Endothelial cell of umbilical vein (primary cell): Measurements from ENCODE around the gene CHCHD3. TPM values are rescaled to one million over a fixed set of nuclear protein-coding genes. Genes with fewer than 3 reads are reported as not detected.

Experiments
- BruUV-seq: library from RNA; stranded (reverse); fragments of 400-500 nt; replicated peaks from 2 replicates; lab custom pipeline; 2021; lab: Mats Ljungman, UMichigan
- CTCF ChIA-PET: fragments of 300-600, 350-600 bp; sonication (Branson Sonifier 250); formaldehyde crosslinking; loops from one replicate; lab custom pipeline; 2021; ENCODE audit warnings: antibody characterized with exemption, inconsistent platforms; lab: Charles Lee
- POLR2A ChIA-PET: fragments of 300-600, 350-600 bp; sonication (Branson Sonifier 250); formaldehyde crosslinking; loops from one replicate; lab custom pipeline; 2021; ENCODE audit warnings: antibody characterized with exemption, inconsistent platforms; lab: Charles Lee
- DNase-seq: peaks from one replicate; pipeline ENCODE4 v3.0.0-alpha.2; 2011; ENCODE audit warnings: low read depth, low spot score
- FAIRE-seq: peaks from 2 replicates; lab custom pipeline; 2011; peaks lifted over from hg19 to GRCh38; lab: Jason Lieb, UNC
- H2AFZ ChIP-seq: 2 replicates; pipeline ENCODE4 v1.6.0; 2012; ENCODE audit warnings: low read depth, low read length, control low read depth, inconsistent platforms
- H3K27ac ChIP-seq: 2 replicates; pipeline ENCODE4 v1.5.1; 2011; ENCODE audit warnings: low read depth, mild to moderate bottlenecking, control low read depth, low read length, moderate library complexity; ENCODE audit not compliant: insufficient read depth
- H3K27me3 ChIP-seq, 2 experiments: 2 replicates each; pipeline versions ENCODE4 v1.6.0 to v1.6.1; 2011; ENCODE audit warnings: low read length in 2 of 2, mixed read lengths in 1 of 2; ENCODE audit not compliant: control insufficient read depth in 2 of 2, insufficient read depth in 2 of 2
- H3K36me3 ChIP-seq, 2 experiments: 2 replicates in 1 of 2; 3 replicates in 1 of 2; pipeline ENCODE4 v1.5.1; 2011; ENCODE audit warnings: low read length in 2 of 2, mild to moderate bottlenecking in 1 of 2, moderate library complexity in 1 of 2; ENCODE audit not compliant: control insufficient read depth in 2 of 2, insufficient read depth in 2 of 2; ENCODE audit errors: extremely low read depth in 1 of 2
- H3K4me1 ChIP-seq: 3 replicates; pipeline ENCODE4 v1.5.1; 2011; ENCODE audit warnings: mild to moderate bottlenecking, low read length; ENCODE audit not compliant: control insufficient read depth, insufficient read depth; ENCODE audit errors: extremely low read depth
- H3K4me2 ChIP-seq: 2 replicates; pipeline ENCODE4 v1.6.1; 2011; ENCODE audit warnings: low read length, control low read depth, mixed read lengths; ENCODE audit not compliant: insufficient read depth
- H3K4me3 ChIP-seq, 3 experiments: fragments of 200-600 bp in 1 of 3; sonication (generic), shearing (Covaris generic) in 1 of 3; replicated peaks in 1 of 3; 2 replicates each; pipeline ENCODE4 v1.5.1; 2011 to 2016; ENCODE audit warnings: control low read depth in 3 of 3, low read length in 3 of 3, mild to moderate bottlenecking in 2 of 3, inconsistent platforms in 1 of 3, low read depth in 1 of 3, moderate library complexity in 1 of 3; ENCODE audit not compliant: insufficient read depth in 1 of 3
- H3K79me2 ChIP-seq: 2 replicates; pipeline ENCODE4 v1.6.0; 2012; ENCODE audit warnings: low read length, inconsistent platforms; ENCODE audit not compliant: control insufficient read depth, insufficient read depth
- H3K9ac ChIP-seq: replicated peaks from 2 replicates; pipeline ENCODE3; 2011; ENCODE audit warnings: low read length, control low read depth; ENCODE audit not compliant: insufficient read depth; ENCODE audit errors: extremely low read depth
- H3K9me1 ChIP-seq: replicated peaks from 3 replicates; pipeline ENCODE4 v1.6.0; 2011; ENCODE audit warnings: mild to moderate bottlenecking, low read length; ENCODE audit not compliant: control insufficient read depth, insufficient read depth; ENCODE audit errors: extremely low read depth
- H3K9me3 ChIP-seq: replicated peaks from 2 replicates; pipeline ENCODE4 v1.5.1; 2012; ENCODE audit warnings: low read length, inconsistent platforms; ENCODE audit not compliant: control insufficient read depth, insufficient read depth
- H4K20me1 ChIP-seq: replicated peaks from 2 replicates; pipeline ENCODE3; 2011; ENCODE audit warnings: mild to moderate bottlenecking, low read length; ENCODE audit not compliant: control insufficient read depth, insufficient read depth; ENCODE audit errors: extremely low read depth
- EZH2 ChIP-seq: IDR thresholded peaks from 2 replicates; pipeline ENCODE4 v1.6.1; 2012; ENCODE audit warnings: borderline replicate concordance, low read depth, mild to moderate bottlenecking, moderate library complexity, low read length, inconsistent platforms; ENCODE audit not compliant: severe bottlenecking
- FOS ChIP-seq: IDR thresholded peaks from 2 replicates; pipeline ENCODE4 v1.6.1; 2011; ENCODE audit warnings: mild to moderate bottlenecking, low read length, moderate library complexity, borderline replicate concordance; ENCODE audit not compliant: insufficient read depth
- GATA2 ChIP-seq: IDR thresholded peaks from 2 replicates; pipeline ENCODE4 v1.7.0; 2011; ENCODE audit warnings: low read depth, mild to moderate bottlenecking, moderate library complexity, mixed read lengths, low read length; ENCODE audit not compliant: insufficient read length, insufficient read depth
- JUN ChIP-seq: IDR thresholded peaks from 2 replicates; pipeline ENCODE4 v1.6.1; 2011; ENCODE audit warnings: borderline replicate concordance, low read depth; ENCODE audit not compliant: insufficient read length, insufficient read depth
- MYC ChIP-seq: IDR thresholded peaks from one replicate; pipeline ENCODE4 v1.6.1; 2011; ENCODE audit warnings: mild to moderate bottlenecking, low read depth, low read length
- POLR2A ChIP-seq: IDR thresholded peaks from 2 replicates; pipeline ENCODE4 v1.6.1; 2012; ENCODE audit warnings: low read depth, mild to moderate bottlenecking, control low read depth, low read length
- POLR2AphosphoS5 ChIP-seq: IDR thresholded peaks from 2 replicates; pipeline ENCODE4 v1.6.1; 2012; ENCODE audit warnings: low read depth, mild to moderate bottlenecking, control low read depth, low read length, moderate library complexity; ENCODE audit not compliant: insufficient read depth
- dilution Hi-C: fragments of 300-500 bp; cut with MboI; formaldehyde crosslinking; loops from one replicate; pipeline ENCODE4 v1.15.0; 2019; ENCODE audit warnings: low sequenced_read_pairs; ENCODE audit not compliant: extremely low pct_ligation_motif_present
- intact Hi-C: fragments of 100-400 bp; cut with micrococcal nuclease; formaldehyde crosslinking; loops from one replicate; pipeline ENCODE4 v1.10.0; 2022
- polyA plus RNA-seq, 4 experiments: library from polyadenylated mRNA; depleted of rRNA in 3 of 4; stranded (reverse) in 3 of 4; unstranded in 1 of 4; fragments of >200 nt; gene quantifications; 2 replicates each; pipeline versions ENCODE4 v1.2.1 to v1.2.3, GENCODE V29; 2011 to 2012; ENCODE audit warnings: missing spikeins in 1 of 4
- total RNA-seq: library from RNA; stranded (reverse); gene quantifications from 2 replicates; pipeline ENCODE4 v1.2.3, GENCODE V29; 2021
- TF ChIP-seq, protein P1 (sequence below), 2 donors: IDR thresholded peaks; 1 replicate in 1 of 2; 2 replicates in 1 of 2; pipeline ENCODE4 v1.5.1; 2011; ENCODE audit warnings: low read length in 2 of 2, mild to moderate bottlenecking in 2 of 2, moderate library complexity in 2 of 2, control low read depth in 1 of 2, inconsistent platforms in 1 of 2, low read depth in 1 of 2; ENCODE audit not compliant: insufficient read depth in 1 of 2; ENCODE audit errors: extremely low read depth in 1 of 2
- TF ChIP-seq, protein P2 (sequence below): IDR thresholded peaks from 2 replicates; pipeline ENCODE4 v1.6.1; 2011; ENCODE audit not compliant: insufficient read depth, insufficient read length

CHCHD3 gene
- total and polyA plus RNA-seq, 2 donors (not counting 3 experiments of a cell fraction or from before 2014, with no cell fraction given) = 22.0 to 63.7 TPM

DNA sequence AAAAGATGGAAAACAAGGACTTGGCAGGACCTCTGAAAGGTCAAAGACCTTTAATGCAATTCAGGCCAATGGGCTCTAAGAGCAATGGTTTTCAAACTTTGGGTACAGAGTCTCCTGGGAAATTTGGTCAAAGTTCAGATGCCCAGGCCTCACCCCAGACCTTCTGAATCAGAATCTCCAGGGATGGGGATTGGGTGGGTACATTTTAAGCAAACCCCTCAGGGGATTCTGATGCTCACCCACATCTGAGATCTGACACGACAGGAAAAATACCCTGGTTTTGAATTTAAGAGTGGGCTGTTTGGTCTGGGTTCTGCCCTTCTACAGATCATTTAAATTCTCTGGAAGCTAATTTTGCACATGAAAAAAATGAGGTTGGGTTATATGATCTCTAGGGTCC lies 290.9 kb downstream of the CHCHD3 start:
- Histone ChIP-seq H3K4me2 (no peak overlapping the region), H3K4me1 (peaks cover 3% of the 10 kb centered on the region), H3K27ac (no peak overlapping the region), H3K36me3 (peaks cover 2 to 3% of the 10 kb centered on the region in 2 experiments), H3K4me3 (no peak overlapping the region), H4K20me1 (no peaks in the 10 kb centered on the region), H3K9me3 (no peaks in the 10 kb centered on the region), H2AFZ (no peak overlapping the region), H3K79me2 (no peaks in the 10 kb centered on the region), H3K9me1 (no peaks in the 10 kb centered on the region), H3K9ac (no peak overlapping the region), H3K27me3 (no peaks in the 10 kb centered on the region)
- TF ChIP-seq GATA2 (no peak), POLR2AphosphoS5 (no peak), EZH2 (no peak), MYC (no peak), POLR2A (no peak), FOS (no peak), JUN (no peak)
- TF ChIP-seq, protein P1, sequence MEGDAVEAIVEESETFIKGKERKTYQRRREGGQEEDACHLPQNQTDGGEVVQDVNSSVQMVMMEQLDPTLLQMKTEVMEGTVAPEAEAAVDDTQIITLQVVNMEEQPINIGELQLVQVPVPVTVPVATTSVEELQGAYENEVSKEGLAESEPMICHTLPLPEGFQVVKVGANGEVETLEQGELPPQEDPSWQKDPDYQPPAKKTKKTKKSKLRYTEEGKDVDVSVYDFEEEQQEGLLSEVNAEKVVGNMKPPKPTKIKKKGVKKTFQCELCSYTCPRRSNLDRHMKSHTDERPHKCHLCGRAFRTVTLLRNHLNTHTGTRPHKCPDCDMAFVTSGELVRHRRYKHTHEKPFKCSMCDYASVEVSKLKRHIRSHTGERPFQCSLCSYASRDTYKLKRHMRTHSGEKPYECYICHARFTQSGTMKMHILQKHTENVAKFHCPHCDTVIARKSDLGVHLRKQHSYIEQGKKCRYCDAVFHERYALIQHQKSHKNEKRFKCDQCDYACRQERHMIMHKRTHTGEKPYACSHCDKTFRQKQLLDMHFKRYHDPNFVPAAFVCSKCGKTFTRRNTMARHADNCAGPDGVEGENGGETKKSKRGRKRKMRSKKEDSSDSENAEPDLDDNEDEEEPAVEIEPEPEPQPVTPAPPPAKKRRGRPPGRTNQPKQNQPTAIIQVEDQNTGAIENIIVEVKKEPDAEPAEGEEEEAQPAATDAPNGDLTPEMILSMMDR (IDR thresholded peaks at IDR 0.05; ENCODE audit: extremely low read depth in 1 of 2, insufficient read depth in 1 of 2, low read depth in 1 of 2, low read length in 2 of 2) = no peak
- TF ChIP-seq, protein P2, sequence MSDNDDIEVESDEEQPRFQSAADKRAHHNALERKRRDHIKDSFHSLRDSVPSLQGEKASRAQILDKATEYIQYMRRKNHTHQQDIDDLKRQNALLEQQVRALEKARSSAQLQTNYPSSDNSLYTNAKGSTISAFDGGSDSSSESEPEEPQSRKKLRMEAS = no peak
- no peak for DNase-seq
- CTCF ChIA-PET = interaction anchor here (1.0 kb wide), 1 partner anchor 80 kb away, joined by 3 read pairs; no protein-coding TSS in a partner anchor
- BruUV-seq = no TSS peak
- FAIRE-seq = no peak
- POLR2A ChIA-PET = no interaction called here
- dilution Hi-C loops = no loop called here
- intact Hi-C loops = no loop called here
